ENCODE measurements around the gene PIRT.

DNA sequence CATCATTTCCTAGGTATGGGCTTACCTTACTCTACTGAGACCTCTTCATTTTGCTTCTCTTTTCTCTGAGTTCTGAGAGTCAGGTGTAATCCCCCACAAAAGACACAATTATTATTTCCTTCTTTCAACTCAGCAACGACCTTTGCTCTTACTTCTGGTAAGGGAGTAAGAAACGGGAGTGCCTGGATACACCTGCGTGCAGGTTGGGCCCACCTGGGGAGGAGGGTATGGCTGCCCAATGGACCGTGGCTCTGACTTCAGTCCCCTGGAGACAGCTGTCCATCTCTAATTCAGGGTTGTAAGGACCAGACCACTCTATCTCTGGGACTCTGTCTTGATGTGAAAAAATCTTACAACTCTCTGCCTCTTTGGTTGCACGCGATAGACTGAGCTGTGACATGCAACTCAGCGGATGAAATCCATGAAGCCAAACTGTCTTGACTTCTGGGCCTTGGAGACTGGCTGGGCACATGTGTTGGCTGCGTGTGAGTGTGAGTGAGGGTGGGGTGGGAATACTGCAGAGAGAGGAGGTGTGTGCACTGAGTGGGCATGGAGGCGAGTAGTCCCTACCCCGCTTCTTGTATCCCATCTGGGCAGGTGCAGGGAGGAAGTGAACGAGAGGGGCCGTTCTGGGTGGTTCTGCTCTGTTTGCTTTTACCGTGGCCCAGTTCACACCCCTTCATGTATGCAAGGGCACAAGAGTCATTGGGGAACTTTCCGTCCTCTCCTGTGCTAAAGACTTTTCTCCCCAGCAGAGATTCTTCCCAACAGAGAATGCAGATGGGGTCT, 35.2 kb downstream of the PIRT start:
- TF ChIP-seq CTCF (conservative IDR thresholded peaks at IDR 0.05 in 1 of 2, IDR thresholded peaks at IDR 0.05 in 1 of 2; ENCODE audit: low read depth in 1 of 2, low read length in 2 of 2), result no peak
- no peak for TF ChIP-seq EZH2 (IDR thresholded peaks at IDR 0.05; ENCODE audit: low read length, missing control alignments)

Data from fibroblast of lung (primary cell).